22Rv1 (cell line): ENCODE results near the gene SERF2.

Experiments used
- ZFX ChIP-seq: fragments of 450-650 bp; IDR thresholded peaks from 2 replicates; pipeline ENCODE4 v1.6.1; 2017; ENCODE audit warnings: antibody characterized with exemption, borderline replicate concordance
- TF ChIP-seq, protein P1 (sequence below): fragments of 450-650 bp; IDR thresholded peaks from 2 replicates; pipeline ENCODE4 v1.5.1; 2017; ENCODE audit warnings: mild to moderate bottlenecking

DNA sequence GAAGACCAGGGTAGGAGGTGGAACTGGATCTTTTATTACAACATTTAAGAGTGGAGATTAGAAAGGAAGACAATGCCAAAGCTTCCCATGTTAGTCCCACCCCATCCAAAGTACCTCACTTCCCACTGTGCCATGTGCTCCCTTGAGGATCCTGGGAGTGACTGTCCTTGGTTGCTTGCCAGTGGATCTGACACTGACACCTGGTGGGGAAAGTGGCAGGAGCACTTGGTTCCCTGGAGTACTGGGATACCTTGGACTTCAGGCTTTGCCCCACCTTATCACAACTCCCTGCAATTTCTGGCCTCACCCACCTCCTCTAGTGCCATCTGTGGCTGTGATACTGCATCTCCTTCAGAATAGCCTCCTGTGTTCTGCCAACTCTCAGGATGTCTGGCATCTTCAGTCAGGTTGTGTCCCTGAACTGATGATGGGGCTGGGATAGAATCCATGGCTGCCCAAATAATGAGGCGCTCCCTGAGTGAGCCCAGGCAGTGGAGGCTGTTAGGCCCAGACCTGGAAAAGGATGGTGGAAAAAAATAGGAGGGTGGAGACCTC is 16.6 kb upstream of the SERF2 start:
- TF ChIP-seq, protein P1, sequence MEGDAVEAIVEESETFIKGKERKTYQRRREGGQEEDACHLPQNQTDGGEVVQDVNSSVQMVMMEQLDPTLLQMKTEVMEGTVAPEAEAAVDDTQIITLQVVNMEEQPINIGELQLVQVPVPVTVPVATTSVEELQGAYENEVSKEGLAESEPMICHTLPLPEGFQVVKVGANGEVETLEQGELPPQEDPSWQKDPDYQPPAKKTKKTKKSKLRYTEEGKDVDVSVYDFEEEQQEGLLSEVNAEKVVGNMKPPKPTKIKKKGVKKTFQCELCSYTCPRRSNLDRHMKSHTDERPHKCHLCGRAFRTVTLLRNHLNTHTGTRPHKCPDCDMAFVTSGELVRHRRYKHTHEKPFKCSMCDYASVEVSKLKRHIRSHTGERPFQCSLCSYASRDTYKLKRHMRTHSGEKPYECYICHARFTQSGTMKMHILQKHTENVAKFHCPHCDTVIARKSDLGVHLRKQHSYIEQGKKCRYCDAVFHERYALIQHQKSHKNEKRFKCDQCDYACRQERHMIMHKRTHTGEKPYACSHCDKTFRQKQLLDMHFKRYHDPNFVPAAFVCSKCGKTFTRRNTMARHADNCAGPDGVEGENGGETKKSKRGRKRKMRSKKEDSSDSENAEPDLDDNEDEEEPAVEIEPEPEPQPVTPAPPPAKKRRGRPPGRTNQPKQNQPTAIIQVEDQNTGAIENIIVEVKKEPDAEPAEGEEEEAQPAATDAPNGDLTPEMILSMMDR, result peak; percentile 84
- no peak for TF ChIP-seq ZFX
